GM20000 (cell line): ENCODE measurements around the gene COL27A1.

ENCODE experiments used
- DNase-seq: peaks from one replicate; pipeline ENCODE4 v3.0.0; 2012; ENCODE audit warnings: low spot score
- TF ChIP-seq, protein P1 (sequence below): IDR thresholded peaks from 2 replicates; pipeline ENCODE4 v1.5.1; 2012; ENCODE audit warnings: mild to moderate bottlenecking, control low read depth; ENCODE audit errors: extremely low read depth, missing control alignments

The COL27A1 gene

DNA sequence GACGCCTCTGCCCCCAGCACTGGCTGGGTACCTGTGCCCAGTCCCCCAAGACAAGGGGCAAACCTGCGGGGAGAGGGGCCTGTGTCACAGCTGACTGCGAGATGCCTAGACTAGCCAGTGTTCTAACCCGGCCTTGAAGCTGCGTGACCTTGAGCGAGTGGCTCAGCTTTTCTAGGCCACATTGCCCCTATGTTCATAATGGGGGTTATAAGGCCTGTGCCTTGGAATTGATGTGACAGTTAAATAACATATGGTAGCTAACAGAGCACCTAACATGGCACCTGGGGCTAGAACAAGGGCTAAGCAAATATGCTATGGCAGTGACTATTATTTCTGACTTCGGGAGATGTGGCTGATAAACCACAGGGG lies 22.8 kb upstream of the COL27A1 start:
- TF ChIP-seq, protein P1, sequence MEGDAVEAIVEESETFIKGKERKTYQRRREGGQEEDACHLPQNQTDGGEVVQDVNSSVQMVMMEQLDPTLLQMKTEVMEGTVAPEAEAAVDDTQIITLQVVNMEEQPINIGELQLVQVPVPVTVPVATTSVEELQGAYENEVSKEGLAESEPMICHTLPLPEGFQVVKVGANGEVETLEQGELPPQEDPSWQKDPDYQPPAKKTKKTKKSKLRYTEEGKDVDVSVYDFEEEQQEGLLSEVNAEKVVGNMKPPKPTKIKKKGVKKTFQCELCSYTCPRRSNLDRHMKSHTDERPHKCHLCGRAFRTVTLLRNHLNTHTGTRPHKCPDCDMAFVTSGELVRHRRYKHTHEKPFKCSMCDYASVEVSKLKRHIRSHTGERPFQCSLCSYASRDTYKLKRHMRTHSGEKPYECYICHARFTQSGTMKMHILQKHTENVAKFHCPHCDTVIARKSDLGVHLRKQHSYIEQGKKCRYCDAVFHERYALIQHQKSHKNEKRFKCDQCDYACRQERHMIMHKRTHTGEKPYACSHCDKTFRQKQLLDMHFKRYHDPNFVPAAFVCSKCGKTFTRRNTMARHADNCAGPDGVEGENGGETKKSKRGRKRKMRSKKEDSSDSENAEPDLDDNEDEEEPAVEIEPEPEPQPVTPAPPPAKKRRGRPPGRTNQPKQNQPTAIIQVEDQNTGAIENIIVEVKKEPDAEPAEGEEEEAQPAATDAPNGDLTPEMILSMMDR = no peak

DNA sequence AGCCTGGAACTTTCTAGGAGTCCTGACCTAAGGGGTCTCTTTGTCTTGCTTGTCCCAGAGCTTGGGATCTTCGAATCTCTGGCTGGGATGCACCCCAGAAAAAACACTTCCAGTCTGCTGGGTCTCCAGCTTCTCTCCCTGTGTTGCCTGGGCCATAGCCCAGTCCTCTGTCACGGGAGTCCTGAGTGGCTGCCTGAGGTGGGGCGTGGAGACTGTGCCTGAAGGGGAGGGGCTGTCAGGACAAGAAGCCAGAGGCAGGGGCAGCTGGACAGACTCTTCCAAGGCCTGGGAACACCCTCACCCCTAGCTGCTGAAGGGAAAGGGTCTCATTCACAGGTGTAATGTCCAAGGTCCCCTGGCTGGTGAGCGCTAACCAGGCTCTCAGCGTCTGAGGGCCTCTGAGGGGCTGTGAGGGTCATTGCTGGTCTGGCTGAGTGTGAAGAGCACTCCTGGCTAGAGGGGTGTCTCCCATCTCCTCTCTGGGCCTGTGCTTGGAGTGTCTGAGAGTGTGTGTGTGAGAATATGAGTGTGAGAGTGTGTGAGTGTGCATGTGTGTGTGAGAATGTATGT lies 20.4 kb upstream of the COL27A1 start:
- no peak for DNase-seq
- TF ChIP-seq, protein P1 = no peak

More for the DNA sequence above, 22.8 kb upstream of the COL27A1 start:
- DNase-seq = no peak

DNA sequence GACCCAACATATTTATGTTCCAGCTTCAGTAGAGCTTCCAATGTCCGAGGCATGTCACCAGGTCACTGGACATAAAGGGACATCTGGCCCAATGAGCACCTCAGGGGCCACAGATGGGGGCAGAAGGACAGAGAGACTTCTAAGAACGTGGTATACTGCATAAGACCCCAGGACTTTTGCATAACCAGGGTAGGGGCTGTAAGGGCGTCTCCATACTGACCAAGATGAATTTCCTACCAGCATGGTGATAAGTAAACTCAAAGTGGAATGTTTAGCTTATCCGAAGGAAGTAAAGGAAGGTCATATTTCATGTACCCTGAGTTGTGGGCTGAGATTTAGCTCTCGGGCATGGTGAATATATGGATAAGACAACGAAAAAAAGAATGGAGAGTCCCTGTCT lies 17.5 kb upstream of the COL27A1 start:
- TF ChIP-seq, protein P1 = no peak
- no peak for DNase-seq

DNA sequence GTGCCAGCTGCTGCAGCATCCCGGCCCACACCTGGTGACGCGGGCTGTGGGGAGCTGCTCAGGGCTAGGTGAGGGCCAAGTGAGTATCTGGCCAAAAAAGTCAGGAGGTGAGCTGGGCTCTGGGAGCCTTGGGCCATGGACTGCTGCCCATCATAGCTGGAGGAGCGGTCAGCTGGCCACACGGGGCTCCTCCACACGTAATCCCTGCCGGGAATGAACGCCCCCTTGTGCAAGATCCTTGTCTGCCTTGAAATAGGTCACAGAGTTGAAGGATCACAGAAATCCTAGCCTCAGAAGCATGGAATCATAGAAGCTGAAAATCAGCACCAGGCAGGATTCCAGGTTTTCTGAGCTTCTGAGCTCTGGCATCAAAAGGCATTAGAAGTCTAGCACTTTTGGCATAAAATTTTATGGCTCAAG lies 16.8 kb upstream of the COL27A1 start:
- TF ChIP-seq, protein P1 = no peak
- DNase-seq = no peak

DNA sequence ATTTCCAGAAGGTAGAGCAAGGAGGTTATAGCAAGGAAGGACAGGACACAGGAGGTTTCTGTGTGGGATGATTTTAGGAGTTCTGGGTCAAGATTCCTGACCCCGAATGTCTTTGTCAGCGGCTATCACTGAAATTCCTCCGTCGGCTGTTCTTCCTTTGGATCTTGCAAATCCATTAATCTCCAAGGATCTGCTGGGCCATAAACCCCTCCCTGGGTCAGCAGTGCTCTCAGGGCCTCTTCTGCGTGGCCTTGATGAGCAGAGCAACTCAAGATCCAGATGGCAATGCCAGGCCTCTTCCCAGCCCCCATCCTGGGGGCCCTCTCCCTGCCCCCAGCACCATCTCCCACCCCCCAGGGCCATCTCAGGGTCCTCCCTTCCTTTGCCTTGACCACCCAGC lies 16.3 kb upstream of the COL27A1 start:
- no peak for DNase-seq
- TF ChIP-seq, protein P1 = no peak

DNA sequence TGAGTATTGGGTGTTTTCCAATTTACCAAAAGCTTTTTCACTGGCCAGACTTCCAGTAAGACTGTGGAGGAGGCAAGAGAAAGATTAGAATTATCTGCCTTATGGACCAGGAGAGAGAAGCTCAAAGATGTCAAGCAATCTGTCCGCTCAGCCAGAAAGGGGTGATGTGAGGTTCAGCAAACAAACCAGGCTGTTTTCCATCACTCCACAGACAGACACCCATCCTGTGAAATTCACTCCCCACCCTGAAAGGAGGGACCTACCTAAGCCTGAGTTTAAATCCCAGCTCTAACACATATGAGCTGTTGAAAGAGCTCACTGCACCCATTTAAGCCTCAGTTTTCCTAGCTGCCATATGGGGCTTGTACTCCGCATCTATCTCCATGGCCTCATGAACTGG lies 14.9 kb upstream of the COL27A1 start:
- DNase-seq = no peak
- TF ChIP-seq, protein P1 = no peak

DNA sequence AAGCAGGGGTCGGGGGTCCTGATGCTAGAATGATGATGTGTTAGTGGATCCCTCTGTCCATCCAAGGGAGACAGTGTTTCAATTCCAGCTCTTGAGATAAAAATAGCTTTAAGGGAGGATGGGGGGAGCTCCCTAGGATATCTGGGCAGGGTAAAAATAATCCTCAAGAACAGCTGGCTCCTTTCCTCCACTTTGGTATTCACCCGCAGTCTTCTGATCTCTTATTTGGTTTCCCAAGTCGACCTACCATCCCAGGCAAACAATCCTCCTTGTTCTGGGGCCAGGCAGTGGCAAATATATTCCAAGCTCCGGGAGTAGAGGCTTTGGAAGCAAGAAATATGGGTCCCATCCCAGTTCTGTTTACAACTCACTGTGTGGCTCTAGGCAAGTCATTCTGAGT lies 14.5 kb upstream of the COL27A1 start:
- no peak for DNase-seq
- TF ChIP-seq, protein P1 = no peak
